ENCODE measurements around the gene SCYGR6.
"Not testable (repeated sequence)": the region's sequence is repeated elsewhere in the genome, so short reads cannot be mapped to it uniquely, and the experiment has no call there.

SCYGR6 gene, protein sequence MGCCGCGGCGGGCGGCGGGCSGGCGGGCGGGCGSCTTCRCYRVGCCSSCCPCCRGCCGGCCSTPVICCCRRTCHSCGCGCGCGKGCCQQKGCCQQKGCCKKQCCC

DNA sequence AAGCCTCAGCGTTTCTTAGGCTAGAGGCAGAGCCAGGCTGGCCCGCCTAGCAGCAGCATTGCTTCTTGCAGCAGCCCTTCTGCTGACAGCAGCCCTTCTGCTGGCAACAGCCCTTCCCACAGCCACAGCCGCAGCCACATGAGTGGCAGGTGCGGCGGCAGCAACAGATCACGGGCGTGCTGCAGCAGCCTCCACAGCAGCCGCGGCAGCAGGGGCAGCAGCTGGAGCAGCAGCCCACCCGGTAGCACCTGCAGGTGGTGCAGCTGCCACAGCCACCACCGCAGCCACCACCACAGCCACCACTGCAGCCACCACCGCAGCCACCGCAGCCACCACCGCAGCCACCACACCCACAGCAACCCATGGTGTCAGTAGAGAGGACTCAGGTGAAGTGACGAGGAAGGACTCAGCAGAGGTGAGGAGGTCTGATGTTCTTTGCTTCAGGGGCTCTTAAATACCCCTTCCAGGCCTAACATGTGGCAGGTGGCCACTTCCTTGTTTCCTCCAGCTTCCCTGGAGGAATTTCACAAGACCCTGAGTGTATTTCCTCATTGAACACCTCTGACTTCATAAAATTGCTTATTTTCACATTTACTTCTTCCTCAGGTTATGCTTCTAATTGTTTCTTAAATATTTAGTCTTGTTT lies at the start of gene SCYGR6:
TSS of gene SCYGR6 (minus strand) at position 364 of the 646 bp plus-strand sequence. CDS start at position 364, 0 bp downstream.
- no peak for DNase-seq

DNA sequence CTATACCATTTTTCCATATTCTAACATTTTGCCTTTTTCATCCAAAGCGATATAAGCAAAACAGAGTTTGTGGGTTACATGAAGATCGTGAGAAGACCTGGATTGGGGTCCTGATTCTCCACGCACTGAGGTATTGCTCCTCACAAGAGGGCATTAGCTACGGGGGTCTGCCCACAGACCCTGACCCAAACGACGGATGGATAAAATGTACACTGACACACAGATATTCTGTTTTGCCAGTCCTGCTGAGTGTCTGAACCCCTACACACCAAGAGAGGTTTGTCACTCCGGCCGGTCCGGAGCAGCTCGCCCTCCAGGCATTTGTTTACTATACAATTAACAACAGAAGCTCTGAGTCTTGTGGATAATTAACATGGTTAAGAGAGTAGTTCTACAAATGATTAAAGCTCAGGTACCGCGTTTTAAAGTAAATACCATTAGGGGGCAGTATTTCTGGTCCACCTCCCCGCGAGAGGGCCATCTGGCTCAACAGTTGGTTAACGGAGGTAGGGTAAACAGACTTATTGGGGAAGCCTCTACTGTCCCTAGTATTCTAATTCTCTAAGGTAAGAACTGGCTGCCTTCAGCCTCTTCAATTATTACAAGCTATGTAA lies 49.6 kb upstream of the SCYGR6 start:
- DNase-seq, result peak; percentile 23

DNA sequence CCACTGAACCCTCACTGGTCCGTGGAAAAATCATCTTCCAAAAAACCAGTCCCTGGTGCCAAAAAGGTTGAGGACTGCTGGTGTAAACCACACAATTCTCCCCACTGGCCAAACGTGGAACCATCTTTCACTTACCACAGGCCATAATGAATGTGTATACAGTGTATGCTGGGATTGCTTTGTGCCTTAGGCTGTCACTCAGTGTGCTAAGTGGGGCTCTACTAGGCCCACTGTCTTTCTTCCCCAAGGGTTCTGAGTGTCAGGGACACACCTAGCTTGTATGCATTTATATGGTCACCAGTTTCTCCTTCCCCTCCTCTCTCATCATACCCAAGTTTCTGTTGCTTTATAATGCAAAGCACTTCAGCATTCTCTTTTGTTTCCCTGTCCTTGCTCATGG lies 48.4 kb upstream of the SCYGR6 start:
- DNase-seq, result no peak

DNA sequence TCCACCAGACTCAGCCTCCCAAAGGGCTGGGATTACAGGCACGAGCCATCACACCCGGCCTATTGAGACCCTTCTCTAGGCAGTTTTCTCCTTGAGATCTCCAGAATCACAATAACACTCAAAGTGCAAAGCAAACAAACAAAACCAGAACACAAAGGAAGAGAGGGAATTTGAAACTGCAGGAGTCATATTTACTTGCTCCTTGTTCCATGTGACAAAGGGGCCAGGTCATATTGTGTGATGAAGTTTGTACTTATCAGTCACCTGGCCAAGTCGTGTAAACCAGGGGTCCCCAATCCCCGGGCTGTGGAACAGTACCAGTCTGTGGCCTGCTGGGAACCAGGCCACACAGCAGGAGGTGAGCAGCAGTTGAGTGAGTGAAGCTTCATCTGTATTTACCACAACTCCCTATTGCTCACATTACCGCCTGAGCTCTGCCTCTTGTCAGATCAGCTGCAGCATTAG lies 47.7 kb upstream of the SCYGR6 start:
- DNase-seq, result no peak

DNA sequence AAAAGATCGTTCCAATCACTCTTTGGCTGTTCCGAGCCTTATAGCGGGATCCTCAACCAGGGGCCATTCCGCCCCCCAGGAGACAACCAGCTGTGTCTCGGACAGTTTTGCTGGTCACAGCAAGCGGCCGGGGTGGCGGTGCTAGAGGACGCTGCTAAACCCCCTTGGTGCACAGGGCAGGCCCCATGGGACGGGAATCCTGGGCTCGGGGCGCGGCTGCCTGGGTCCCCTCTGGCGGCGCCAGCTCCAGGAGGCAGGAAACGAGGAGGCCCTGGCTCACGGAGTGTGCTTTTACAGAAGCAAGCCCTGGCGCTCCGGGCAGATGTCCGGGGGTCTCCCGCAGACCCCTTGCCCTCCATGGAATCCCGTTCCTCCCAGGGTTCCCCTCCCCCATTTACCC lies 43.3 kb upstream of the SCYGR6 start:
- DNase-seq, result no peak

DNA sequence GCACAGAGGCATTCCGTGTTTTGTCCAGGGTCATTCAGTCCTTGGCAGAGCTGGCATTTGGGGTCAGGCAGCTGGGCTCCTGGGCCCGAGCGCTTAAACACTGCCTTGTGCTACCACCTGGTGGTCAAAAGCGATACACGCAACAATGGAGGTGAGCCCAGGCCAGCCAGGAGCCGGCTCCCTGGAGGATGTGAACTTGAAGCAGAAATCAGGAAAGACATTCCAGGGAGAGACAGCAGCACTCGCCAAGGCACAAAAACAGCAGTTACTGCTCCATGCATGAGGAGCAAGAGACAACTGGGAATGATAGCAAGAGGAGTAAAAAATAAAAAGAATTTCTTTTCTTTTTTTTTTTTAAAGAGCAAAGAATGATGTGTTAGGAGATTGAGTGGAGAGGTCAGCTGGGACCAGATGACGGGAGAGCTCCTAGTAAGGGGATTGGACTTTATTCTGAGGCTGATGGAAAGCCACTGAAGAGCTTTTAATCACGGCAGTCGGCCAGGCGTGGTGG lies 41.9 kb upstream of the SCYGR6 start:
- DNase-seq, result peak; percentile 83

DNA sequence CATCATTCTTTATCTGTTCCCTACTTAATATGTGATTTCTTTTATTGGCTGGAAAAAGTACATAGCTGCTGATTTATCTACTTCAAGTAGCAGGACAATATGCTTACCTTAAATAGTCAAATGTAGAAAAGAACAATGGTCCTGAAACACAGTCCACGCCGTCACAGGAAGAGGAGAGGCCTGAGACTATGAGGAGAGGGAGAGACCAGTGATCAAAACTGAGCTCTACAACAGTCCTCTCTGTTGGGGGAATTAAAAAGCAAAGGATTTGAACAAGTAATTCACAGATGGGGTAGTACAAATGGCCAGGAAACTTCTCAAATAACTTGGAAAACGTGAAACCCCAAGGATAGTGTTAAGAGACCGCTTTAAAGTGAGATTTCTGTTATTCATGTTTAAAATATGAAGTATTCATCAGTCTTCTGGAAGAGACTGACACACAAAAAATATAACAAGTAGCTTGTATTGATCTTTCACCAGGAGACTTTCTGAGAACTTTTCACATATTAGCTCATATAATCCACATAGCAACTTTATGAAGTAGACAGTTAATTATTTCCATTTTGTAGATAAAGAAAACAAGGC lies 41.3 kb upstream of the SCYGR6 start:
- DNase-seq, result no peak

DNA sequence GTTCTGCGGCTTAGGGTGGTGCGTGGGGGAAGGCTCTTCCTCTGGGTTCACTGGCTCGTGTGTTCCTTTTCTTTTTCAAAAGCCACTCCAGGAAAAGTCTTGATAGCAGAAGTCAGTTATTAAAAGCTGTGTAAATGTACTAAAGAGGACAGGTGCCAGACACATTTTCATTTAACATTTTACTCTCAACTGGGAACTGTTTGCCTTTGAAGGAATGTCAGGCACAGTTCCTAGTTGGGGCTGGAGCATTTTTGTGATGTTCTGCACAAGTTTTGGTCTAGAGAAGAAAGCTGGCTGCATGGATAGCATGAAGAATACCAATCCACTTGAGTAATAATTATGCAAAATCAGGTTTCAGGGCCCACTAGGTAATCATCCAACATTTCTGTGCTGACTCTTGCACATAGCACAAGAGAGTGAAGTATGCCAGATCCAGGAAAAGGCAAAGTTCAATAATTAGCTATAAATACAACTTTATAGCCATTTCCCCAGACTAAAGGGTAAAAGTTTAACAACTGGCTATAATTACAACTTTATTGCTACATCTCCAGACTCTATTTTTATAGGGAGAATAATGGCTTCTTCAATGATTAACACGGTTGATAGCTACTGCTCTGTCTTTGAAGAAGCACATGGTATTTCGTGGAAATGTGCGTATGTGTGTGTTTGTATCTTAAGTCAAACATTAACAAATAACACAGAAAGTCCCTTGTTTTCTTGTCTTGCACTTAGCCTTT lies 37.4 kb upstream of the SCYGR6 start:
- no peak for DNase-seq

DNA sequence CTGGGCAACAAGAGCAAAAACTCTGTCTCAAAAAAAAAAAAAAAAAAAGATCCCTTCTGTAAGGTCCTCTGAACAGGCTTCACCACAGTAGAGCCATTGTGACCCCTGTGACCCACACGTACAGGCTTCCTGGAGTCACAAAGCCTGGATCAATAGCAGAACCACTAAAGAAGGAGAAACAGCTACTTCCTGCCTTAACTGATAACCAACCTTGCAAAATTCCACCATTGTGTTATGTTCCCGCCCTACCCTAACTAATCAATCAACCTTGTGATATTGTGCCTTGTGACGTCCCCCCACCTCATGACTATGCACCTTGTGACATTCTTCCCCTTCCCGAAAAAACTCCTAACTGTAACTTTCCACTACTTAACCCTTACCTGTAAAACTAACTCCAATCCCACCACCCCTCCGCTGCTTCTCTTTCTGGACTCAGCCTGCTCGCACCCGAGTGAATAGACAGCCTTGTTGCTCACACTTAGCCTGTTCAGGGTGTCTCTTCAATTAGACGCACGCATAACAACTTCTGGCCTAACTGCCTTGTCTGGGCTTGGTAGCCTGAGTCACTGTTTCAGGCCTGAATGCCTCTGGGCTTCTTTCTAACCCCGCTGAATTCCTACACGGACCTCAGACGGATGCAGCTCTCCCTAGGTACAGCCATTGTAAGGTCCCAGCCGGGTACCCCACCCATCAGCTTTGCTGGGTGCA lies 35.0 kb upstream of the SCYGR6 start:
- no peak for DNase-seq

DNA sequence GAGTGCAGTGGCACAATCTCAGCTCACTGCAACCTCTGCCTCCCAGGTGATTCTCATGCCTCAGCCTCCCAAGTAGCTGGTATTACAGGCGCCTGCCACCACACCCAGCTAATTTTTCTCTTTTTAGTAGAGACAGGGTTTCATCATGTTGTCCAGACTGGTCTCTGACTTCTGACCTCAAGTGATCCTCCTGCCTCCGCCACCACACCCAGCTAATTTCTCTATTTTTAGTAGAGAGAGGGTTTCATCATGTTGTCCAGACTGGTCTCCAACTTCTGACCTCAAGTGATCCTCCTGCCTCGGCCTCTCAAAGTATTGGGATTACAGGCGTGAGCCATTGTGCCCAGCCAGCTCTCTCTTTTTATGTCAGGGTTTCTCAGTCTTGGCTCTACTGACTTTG lies 31.7 kb upstream of the SCYGR6 start:
- DNase-seq, result not testable (repeated sequence)

DNA sequence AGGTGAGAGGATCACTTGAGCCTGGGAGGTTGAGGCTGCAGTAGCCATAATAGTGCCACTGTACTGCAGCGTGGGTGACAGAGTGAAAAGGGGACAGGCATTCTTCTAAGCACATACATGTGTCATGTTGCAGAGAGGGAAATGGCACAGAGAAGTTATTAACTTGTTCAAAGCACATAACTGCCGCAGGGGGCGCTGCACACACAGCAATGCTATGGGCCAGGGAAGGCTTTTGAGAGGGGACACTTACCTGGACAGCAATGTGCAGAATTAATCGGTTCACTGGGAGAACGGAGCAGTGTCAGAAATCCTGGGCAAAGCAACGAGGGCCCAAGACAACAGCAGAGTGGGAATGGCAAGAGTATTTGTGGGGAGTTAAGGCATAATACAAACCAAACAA lies 23.5 kb upstream of the SCYGR6 start:
- DNase-seq, result no peak

DNA sequence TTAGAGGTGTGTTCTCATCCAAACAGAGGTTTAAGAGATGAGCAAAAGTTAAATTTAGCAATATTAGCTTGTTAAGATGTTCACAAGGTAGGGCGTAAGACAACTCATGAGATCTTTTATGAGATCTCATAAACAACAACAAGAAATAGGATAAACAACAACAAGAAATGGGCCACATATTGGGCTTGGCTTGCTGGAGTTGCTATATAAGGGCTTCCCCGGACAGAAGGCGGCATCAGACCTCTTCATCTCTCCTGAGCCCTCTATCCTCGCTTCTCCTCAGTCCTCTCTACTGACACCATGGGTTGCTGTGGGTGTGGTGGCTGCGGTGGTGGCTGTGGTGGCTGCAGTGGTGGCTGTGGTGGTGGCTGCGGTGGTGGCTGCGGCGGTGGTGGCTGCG lies 21.0 kb upstream of the SCYGR6 start, which contains the start of gene SCYGR8:
TSS of gene SCYGR8 (plus strand) at position 301 of the 400 bp plus-strand sequence. CDS start at position 301, 0 bp downstream.
- no peak for DNase-seq

DNA sequence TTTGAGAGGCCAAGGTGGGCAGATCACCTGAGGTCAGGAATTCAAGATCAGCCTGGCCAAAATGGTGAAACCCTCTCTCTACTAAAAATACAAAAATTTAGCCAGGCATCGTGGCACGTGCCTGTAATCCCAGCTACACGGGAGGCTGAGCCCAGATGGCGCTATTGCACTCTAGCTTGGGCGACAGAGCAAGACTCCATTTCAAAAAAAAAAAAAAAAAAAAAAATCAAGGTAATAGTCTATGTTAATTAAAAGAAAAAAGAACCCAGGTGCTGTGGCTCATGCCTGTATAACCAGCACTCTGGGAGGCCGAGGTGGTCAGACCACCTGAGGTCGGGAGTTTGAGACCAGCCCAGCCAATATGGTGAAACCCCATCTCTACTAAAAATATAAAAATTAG lies 16.1 kb upstream of the SCYGR6 start:
- DNase-seq, result peak; percentile 7

DNA sequence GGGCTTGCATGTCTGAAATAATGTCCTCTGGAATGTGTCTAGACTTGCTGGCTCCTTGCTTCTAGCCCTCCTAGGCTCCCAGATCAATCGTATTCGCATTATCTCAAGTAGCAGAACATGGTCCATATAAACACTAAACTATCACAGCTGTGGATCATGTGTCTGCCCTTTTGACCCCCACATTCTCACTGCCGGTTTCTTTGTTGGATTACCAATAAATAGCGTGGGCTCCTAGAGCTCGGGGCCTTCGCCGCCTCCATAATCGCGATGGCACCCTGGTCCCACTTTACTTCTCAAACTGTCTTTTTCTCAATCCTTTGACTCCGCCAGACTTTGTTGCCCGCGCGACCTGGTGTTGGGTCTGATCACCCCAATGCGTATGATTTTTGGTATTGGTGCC lies 14.8 kb upstream of the SCYGR6 start:
- no peak for DNase-seq

DNA sequence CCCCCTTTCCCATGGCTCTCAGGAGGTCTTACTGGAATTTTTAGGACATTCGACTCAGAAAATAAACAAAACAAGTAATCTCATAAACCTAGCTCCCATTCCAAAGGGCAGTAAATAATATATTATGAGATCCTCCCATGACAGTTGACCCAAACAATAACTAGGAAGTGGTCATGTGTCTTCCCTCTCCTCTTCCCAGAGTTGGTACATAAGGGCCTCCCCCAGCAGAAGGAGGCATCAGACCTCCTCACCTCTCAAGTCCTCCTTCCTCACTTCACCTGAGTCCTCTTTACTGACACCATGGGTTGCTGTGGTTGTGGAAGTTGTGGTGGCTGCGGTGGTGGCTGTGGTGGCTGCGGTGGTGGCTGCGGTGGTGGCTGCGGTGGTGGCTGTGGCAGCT lies 3.5 kb upstream of the SCYGR6 start, which contains the start of gene SCYGR7:
TSS of gene SCYGR7 (plus strand) at position 301 of the 400 bp plus-strand sequence. CDS start at position 301, 0 bp downstream.
- DNase-seq, result no peak

DNA sequence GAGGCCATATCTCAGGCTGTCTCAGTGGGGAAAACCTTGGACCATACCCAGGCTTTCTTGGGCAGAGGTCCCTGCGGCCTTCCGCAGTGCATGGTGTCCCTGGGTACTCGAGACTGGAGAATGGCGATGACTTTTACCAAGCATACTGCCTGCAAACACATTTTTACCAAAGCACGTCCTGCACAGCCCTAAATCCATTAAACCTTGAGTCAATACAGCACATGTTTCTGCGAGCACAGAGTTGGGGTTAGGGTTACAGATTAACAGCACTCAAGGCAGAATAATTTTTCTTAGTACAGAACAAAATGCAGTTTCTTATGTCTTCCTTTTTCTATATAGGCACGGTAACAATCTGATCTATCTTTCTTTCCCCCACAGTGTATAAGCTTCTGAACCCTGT lies 1.7 kb downstream of the SCYGR6 start:
- DNase-seq, result not testable (repeated sequence)

DNA sequence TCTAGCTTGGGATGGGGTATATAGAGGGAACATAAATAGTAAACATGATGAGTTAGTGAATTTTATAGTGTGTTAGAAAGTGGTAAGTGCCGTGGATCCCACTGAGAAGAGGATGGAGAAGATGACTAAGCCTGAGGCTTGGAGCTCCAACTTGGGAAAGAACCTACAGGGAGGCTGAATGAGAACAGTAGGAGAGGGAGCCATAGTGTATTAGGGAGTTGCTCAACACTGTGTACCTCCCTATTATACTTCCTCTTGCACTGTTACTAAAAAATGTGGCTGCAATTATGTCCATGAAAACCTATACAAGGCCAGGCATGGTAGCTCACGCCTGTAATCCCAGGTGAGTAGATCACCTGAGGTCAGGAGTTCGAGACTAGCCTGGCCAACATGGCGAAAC lies 3.9 kb downstream of the SCYGR6 start:
- DNase-seq, result no peak

DNA sequence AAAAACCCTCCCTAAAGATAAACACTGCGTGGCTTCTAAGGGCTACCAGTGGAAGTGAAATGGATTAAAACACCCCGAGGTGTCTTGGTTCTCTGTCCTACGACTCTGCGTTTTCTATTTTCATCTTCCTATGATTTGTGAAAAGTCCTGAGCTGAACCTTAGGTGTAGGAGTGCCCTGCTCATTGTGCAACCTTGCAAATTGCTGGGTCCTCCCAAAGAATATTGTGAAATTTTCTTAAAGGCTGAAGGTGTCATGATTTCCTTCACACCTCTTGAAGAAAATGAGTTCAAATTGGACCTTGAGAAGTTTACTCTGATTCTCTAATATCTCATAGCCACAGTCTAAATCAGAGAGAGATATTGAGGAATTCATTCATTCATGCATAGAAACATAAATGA lies 4.9 kb downstream of the SCYGR6 start:
- DNase-seq, result no peak

DNA sequence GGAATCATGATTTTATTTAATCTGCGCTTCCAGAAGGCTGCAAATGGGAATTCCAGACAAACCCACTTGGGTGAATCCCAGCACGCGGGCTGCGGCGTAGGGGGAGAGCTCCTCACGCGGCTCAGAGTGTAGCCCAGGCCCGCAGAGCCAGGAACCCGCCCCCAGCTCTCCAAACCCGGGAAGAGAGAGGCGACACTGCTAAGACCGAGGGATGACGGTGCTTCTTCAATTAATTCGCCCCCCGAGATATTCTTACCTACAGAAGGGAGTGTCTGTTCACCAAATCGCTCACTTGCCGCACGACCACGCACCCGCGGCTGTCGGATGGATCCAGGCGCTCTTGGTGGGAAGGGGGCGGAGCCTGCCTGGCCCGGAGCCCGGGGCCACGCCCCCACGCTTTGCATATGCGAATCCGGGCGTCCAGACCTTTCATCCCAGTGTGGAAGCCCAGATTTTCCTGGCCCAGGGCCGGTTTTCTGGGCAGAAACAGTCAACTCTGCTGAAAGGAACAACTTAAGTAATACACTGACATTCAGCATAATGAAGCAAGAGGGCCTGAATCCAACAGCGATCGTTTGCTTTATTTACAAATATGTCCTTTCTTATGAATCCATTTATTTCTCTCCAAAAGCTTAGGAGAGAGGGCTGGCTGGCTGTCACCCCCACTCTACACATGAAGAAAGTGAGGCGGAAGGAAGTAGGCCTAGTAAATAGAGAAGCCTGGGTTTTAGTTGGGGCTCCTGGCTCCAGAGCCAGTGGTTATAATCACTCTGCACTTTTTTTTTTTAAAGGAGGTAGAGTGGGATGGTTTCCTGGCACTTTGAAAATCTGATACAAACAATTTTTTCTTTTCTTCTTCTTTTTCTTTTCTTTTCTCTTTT lies 6.6 kb downstream of the SCYGR6 start, which contains the start of gene SLC19A3:
TSS of gene SLC19A3 (minus strand) at position 342 of the 881 bp plus-strand sequence. CDS start 15,710 bp downstream, outside the sequence.
- no peak for DNase-seq

DNA sequence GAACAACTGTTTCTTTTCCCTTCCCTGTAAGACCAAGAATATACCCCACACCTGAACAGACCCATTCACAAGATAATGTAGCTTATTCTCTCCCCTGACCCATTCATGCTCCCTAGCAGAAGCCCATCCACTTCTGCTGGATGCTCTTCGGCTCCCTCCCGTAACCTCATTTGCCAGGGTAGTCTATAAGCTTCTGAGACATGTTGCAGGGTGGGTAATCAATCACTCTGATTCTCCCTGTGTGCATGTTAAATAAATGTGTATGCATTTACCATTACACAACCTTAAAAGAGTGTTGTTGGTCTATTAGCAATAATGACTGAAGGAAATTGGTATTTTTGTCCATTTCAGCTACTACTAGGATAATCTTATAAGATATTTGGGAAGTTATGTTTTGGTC lies 8.1 kb downstream of the SCYGR6 start:
- DNase-seq, result no peak

DNA sequence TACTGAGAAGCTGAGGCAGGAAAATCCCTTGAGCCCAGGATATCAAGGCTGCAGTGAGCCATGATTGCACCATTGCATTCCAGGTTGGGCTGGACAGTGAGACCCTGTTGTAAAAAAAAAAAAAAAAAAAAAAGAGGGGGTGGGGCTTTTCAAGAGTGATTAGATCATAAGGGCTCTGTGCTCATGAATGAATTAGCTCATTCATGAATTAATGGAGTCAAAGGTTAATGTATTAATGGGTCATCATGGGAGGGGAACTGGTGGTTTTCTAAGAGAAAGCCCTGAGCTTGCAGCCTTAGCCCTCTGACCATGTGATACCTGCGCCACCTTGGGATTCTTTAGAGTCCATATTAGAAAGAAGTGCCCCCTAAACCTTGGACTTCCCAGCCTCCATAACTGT lies 11.3 kb downstream of the SCYGR6 start:
- no peak for DNase-seq
